ENCODE measurements around the gene SAMHD1. TPM values are rescaled to one million over a fixed set of nuclear protein-coding genes. Genes with fewer than 3 reads are reported as not detected.
A peak's percentile ranks its signal among the peaks of the same experiment; 100 is the strongest.
"Not testable (repeated sequence)": the region's sequence is repeated elsewhere in the genome, so short reads cannot be mapped to it uniquely, and the experiment has no call there.

Gene SAMHD1
- total RNA-seq, 2 donors from 2014 or later, result 275 to 286 TPM

DNA sequence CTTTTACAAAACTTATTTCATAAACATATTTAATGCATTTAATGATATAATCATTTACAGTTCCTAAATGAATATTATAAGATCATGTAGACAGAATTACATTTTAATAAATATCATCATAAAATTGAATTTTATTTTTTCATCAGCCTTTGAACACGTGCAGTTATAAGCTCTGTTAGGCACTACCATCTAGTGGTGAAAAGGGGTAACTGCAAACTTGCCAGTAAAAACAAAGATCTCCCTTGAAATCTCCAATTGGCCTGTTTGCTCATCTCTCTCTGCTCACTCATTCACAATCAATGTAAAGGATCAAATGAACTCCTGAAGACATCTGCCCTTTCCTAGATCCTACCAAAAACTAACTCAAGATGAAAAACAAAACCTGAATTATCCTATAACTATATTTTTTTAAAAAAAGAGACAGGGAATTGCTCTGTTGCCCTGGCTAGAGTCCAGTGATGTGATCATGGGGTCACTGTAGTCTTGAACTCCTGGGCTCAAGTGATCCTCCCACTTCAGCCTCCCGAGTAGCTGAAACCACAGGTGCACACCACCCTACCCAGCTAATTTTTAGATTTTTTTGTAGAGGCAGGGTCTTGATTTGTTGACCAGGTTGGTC lies 31.7 kb downstream of the SAMHD1 start:
- ATAC-seq (peak; percentile 86), DNase-seq (peak in 1 of 3 donors; percentile 16)
- Mint-ChIP-seq H3K4me3 (peak overlapping the region; percentile 41), H3K27ac (no peak overlapping the region), H3K27me3 (no peaks in the 10 kb centered on the region), H3K4me1 (peaks cover 8% of the 10 kb centered on the region), H3K36me3 (ENCODE audit: low read depth) (peaks cover 2% of the 10 kb centered on the region)
- no peaks in the 10 kb centered on the region for H3K9me3 ChIP-seq (ENCODE audit: control insufficient read depth, low read length, poor library complexity, severe bottlenecking)

DNA sequence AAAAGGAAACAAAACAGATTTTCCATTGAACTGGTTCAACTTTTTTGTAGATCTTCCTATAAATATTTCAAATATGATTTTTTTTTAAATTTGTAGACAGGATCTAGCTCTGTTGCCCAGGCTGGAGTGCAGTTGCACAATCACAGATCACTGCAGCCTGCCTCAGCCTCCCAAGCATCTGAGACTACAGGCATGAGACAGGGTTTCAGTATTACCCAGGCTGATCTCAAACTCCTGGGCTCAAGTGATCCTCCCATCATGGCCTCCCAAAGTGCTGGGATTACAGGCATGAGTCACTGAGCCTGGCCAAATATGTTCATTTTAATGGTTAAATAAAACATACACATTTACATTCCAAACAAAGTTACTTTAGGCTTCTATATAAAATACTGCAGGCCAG lies 33.6 kb downstream of the SAMHD1 start:
- H3K9me3 ChIP-seq (ENCODE audit: control insufficient read depth, low read length, poor library complexity, severe bottlenecking), result no peaks in the 10 kb centered on the region
- no peak for DNase-seq
- ATAC-seq, result no peak
- Mint-ChIP-seq H3K4me1 (peaks cover 2% of the 10 kb centered on the region), H3K27ac (no peak overlapping the region), H3K27me3 (no peaks in the 10 kb centered on the region), H3K36me3 (ENCODE audit: low read depth) (no peaks in the 10 kb centered on the region), H3K4me3 (no peak overlapping the region)

DNA sequence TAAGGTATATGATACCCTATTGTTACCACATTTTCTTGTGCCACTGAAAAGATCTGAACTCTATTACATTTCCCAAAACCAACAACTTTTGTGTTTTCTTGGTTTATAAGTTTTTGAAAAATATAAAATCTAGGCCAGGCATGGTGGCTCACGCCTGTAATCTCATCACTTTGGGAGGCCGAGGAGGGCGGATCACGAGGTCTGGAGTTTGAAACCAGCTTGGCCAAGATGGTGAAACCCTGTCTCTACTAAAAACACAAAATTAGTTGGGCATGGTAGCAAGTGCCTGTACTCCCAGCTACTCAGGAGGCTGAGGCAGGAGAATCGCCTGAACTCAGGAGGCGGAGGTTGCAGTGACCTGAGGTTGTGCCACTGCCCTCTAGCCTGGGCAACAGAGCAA lies 34.3 kb downstream of the SAMHD1 start:
- Mint-ChIP-seq H3K27ac (peak overlapping the region; percentile 11), H3K4me3 (no peak overlapping the region), H3K27me3 (no peaks in the 10 kb centered on the region), H3K36me3 (ENCODE audit: low read depth) (peaks cover 2% of the 10 kb centered on the region), H3K4me1 (peaks cover 2% of the 10 kb centered on the region)
- DNase-seq, result no peak
- no peak for ATAC-seq
- no peaks in the 10 kb centered on the region for H3K9me3 ChIP-seq (ENCODE audit: control insufficient read depth, low read length, poor library complexity, severe bottlenecking)

DNA sequence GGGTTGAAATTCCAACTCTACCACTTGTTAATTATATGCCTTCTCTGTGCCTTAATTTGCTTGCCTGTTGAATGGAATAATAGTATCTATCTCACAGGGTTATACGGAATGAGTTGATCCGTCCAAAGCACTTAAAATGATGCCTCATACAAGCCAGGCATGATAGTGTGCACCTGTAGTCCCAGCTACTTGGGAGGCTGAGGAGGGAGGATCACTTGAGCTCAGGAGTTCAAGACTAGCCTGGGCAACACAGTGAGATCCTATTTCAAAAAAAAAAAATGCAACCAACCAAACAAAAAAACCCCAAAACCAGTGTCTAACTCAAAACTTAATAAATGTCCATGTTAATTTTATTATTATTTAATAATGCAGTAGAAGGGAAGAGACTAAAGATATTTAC lies 35.3 kb downstream of the SAMHD1 start:
- H3K9me3 ChIP-seq (ENCODE audit: control insufficient read depth, low read length, poor library complexity, severe bottlenecking), result no peaks in the 10 kb centered on the region
- H3K4me1 Mint-ChIP-seq, result peaks cover 2% of the 10 kb centered on the region
- H3K27me3 Mint-ChIP-seq, result no peaks in the 10 kb centered on the region
- H3K27ac Mint-ChIP-seq, result peak overlapping the region; percentile 11
- ATAC-seq (no peak), DNase-seq (no peak)
- no peak overlapping the region for H3K4me3 Mint-ChIP-seq
- peaks cover 4% of the 10 kb centered on the region for H3K36me3 Mint-ChIP-seq (ENCODE audit: low read depth)

DNA sequence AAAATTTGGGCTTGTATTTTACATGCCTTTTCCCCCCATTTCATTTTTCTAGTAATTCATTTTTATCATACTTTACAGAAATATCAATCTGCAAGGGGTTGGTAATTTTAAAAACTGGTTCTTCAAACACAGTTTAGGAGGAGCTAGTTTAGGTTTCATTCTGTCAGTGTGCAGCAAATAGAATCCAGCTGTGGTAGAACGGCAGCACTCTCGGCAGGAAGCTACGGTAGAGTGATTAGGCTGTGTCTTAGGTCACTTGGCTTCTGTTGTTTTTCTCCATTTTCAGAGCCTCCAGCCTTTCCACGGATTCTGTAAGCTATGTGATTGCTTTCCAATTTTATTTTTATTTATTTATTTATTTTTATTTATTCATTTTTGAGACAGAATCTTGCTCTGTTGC lies 42.9 kb downstream of the SAMHD1 start:
- no peaks in the 10 kb centered on the region for H3K27me3 Mint-ChIP-seq
- peaks cover 4% of the 10 kb centered on the region for H3K36me3 Mint-ChIP-seq (ENCODE audit: low read depth)
- no peak overlapping the region for H3K4me3 Mint-ChIP-seq
- H3K4me1 Mint-ChIP-seq, result peaks cover 2% of the 10 kb centered on the region
- no peak for DNase-seq
- H3K9me3 ChIP-seq (ENCODE audit: control insufficient read depth, low read length, poor library complexity, severe bottlenecking), result no peaks in the 10 kb centered on the region
- H3K27ac Mint-ChIP-seq, result no peak overlapping the region
- no peak for ATAC-seq

DNA sequence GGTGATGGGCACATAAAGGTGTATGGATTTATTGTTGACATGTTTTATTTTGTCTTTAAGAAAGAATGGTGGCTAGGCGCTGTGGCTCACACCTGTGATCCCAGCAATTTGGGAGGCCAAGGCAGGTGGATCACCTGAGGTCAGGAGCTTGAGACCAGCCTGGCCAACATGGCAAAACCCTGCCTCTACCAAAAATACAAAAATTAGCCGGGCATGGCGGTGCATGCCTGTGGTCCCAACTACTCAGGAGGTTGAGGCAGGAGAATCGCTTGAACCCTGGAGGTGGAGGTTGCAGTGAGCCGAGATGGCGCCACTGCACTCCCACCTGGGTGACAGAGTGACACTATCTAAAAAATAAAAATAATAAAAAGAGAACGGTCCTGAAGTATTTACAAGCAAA lies 45.4 kb downstream of the SAMHD1 start:
- not testable (repeated sequence) for DNase-seq; H3K27me3 Mint-ChIP-seq; ATAC-seq; H3K4me3 Mint-ChIP-seq; H3K4me1 Mint-ChIP-seq; H3K9me3 ChIP-seq (ENCODE audit: control insufficient read depth, low read length, poor library complexity, severe bottlenecking); H3K27ac Mint-ChIP-seq; H3K36me3 Mint-ChIP-seq (ENCODE audit: low read depth)

DNA sequence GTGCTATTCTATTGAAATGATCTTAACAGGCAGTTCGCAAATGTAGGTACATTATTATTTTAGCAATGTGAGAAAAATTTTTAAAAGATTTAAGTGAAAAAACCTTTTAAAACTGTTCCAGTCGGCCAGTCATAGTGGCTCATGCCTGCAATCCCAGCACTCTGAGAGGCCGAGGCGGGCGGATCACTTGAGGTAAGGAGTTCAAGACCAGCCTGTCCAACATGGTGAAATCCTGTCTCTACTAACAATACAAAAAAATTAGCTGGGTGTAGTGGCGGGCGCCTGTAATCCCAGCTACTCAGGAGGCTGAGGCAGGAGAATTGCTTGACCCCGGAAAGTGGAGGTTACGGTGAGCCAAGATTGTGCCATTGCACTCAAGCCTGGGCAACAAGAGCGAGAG lies 45.9 kb downstream of the SAMHD1 start:
- H3K4me3 Mint-ChIP-seq; H3K27me3 Mint-ChIP-seq; H3K9me3 ChIP-seq (ENCODE audit: control insufficient read depth, low read length, poor library complexity, severe bottlenecking); ATAC-seq; H3K4me1 Mint-ChIP-seq; H3K36me3 Mint-ChIP-seq (ENCODE audit: low read depth); DNase-seq: not testable (repeated sequence)
- H3K27ac Mint-ChIP-seq, result peak overlapping the region; percentile 63

DNA sequence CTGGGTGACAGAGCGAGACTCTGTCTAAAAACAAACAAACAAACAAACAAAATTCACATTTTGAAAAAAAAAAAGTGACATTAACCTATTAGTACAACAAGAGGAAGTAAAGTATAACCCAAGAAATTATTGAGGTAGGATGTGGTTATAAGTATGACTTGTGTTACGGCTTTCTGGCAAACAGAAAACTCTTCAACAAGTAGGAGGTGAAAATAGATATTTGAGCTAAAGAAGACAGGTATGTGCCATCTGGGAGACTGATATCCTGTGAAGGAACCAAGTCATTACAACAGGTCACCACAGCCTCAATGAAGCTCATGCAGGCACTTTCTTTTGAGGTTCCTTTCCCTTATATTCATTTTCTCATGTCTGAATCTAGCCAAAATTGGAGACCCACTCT lies 46.8 kb downstream of the SAMHD1 start:
- no peaks in the 10 kb centered on the region for H3K27me3 Mint-ChIP-seq
- H3K27ac Mint-ChIP-seq, result peak overlapping the region; percentile 63
- no peaks in the 10 kb centered on the region for H3K9me3 ChIP-seq (ENCODE audit: control insufficient read depth, low read length, poor library complexity, severe bottlenecking)
- H3K4me3 Mint-ChIP-seq, result no peak overlapping the region
- no peak for DNase-seq
- peaks cover 7% of the 10 kb centered on the region for H3K36me3 Mint-ChIP-seq (ENCODE audit: low read depth)
- H3K4me1 Mint-ChIP-seq, result peaks cover 8% of the 10 kb centered on the region
- ATAC-seq, result no peak

DNA sequence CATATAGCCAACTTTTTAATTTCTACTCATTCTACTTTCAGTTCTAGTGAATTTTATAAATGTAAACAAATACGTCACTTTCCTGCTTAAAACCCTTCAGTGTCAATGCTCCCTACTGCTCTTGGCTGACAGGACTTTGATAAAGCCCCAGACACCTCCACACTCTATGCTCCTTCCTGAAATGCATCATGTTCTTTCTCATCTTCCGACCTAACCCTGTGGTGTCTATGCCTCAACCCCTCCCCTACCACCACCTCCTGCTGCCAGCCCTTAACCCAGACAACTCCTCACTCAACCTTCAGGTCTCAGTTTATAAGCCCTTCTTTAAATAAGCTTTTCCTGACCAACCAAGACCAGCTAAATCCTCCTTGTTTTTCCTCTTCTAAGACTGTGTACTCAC lies 56.5 kb downstream of the SAMHD1 start:
- Mint-ChIP-seq H3K27ac (peak overlapping the region; percentile 75), H3K36me3 (ENCODE audit: low read depth) (peaks cover 16% of the 10 kb centered on the region), H3K4me1 (peaks cover 22% of the 10 kb centered on the region), H3K4me3 (no peak overlapping the region), H3K27me3 (no peaks in the 10 kb centered on the region)
- no peaks in the 10 kb centered on the region for H3K9me3 ChIP-seq (ENCODE audit: control insufficient read depth, low read length, poor library complexity, severe bottlenecking)
- DNase-seq (no peak), ATAC-seq (no peak)

DNA sequence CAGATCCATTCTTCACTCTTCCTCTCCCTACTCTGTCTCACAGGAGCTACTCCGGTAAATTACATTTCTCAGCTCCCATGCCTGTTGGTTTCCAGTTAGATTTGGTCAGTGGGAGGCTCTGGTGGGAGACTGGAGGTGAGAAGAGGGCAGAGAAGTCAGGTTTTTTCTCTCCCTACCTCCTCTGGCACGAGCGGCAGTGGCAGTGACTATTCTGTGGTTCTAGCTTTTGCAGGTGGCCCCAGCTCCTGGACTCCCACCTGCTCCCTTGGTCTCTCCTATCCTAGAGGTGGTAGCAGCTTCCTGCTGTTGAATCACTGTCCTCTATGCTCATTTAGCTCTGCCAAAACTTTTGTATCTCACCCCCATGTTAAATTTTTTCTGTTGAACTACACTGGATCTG lies 57.7 kb downstream of the SAMHD1 start:
- Mint-ChIP-seq H3K27ac (no peak overlapping the region), H3K4me1 (peaks cover 19% of the 10 kb centered on the region), H3K4me3 (no peak overlapping the region), H3K27me3 (no peaks in the 10 kb centered on the region), H3K36me3 (ENCODE audit: low read depth) (peaks cover 13% of the 10 kb centered on the region)
- ATAC-seq (no peak), DNase-seq (no peak)
- no peaks in the 10 kb centered on the region for H3K9me3 ChIP-seq (ENCODE audit: control insufficient read depth, low read length, poor library complexity, severe bottlenecking)

DNA sequence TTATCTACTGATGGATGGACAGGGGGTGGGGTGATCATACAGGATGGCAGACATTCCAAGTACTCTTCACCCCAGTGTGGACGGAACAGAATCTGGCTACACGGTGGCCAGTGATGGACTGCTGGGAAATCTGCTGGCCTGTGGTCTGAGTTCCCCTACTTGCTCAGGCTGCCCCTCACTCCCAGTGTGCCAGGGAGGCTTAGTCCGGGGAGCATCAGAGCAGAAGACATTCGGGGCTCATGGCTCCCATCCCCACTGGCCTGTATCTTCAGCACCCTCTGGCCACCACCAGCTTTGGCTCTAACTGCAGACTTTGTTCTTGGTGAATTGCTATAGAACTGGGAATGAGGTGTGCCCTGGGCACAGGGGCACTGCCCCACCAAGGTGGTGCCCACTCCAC lies 60.3 kb downstream of the SAMHD1 start:
- no peak for DNase-seq
- H3K4me1 Mint-ChIP-seq, result peaks cover 24% of the 10 kb centered on the region
- no peak for ATAC-seq
- H3K27me3 Mint-ChIP-seq, result no peaks in the 10 kb centered on the region
- H3K4me3 Mint-ChIP-seq, result no peak overlapping the region
- no peak overlapping the region for H3K27ac Mint-ChIP-seq
- peaks cover 9% of the 10 kb centered on the region for H3K36me3 Mint-ChIP-seq (ENCODE audit: low read depth)
- H3K9me3 ChIP-seq (ENCODE audit: control insufficient read depth, low read length, poor library complexity, severe bottlenecking), result no peaks in the 10 kb centered on the region

DNA sequence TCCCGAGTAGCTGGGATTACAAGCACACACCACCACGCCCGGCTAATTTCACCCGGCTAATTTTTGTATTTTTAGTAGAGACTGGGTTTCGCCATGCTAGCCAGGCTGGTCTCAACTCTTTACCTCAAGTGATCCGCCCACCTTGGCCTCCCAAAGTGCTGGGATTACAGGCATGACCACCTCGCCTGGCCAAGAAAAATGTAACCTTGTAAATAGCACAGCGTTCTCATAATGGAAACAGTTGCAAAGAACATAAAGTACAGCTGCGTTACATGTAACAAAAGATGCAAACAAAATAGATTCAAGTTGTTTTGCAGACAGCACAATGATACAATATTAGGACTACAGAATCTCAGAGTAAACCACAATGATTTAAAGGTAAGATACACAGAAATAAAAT lies 60.9 kb downstream of the SAMHD1 start:
- Mint-ChIP-seq H3K27ac (no peak overlapping the region), H3K27me3 (no peaks in the 10 kb centered on the region), H3K4me1 (peaks cover 27% of the 10 kb centered on the region), H3K36me3 (ENCODE audit: low read depth) (peaks cover 9% of the 10 kb centered on the region), H3K4me3 (no peak overlapping the region)
- DNase-seq, result no peak
- no peak for ATAC-seq
- H3K9me3 ChIP-seq (ENCODE audit: control insufficient read depth, low read length, poor library complexity, severe bottlenecking), result no peaks in the 10 kb centered on the region

DNA sequence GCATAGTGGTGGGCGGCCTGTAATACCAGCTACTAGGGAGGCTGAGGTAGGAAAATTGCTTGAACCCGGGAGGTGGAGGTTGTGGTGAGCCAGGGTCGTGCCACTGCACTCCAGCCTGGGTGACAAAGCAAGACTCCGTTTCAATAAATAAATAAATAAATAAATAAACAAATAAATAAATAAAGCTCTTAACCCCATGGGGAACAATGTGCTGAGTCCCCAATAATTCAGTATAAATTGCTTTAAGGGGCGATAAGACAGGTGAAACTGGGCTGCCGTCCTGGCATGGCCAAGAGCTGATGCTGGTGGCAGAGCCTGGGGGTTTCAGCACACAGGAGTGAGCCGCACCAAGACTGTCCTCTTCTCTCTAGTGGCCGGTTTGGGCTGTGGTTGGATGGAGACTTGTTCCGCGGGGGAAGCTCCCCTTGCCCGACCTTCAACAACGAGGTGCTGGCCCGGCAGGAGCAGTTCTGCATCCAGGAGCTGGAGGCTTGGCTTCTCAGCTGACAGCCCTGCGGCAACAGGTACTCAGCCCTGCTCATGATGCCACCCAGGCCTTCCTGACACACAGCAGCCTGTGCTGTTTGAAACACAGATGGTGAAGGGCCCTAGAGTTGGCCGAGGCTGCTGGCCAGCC lies 62.5 kb downstream of the SAMHD1 start:
- peaks cover 3% of the 10 kb centered on the region for H3K36me3 Mint-ChIP-seq (ENCODE audit: low read depth)
- no peak overlapping the region for H3K27ac Mint-ChIP-seq
- DNase-seq (no peak), ATAC-seq (no peak)
- H3K27me3 Mint-ChIP-seq, result no peaks in the 10 kb centered on the region
- no peak overlapping the region for H3K4me3 Mint-ChIP-seq
- no peaks in the 10 kb centered on the region for H3K9me3 ChIP-seq (ENCODE audit: control insufficient read depth, low read length, poor library complexity, severe bottlenecking)
- H3K4me1 Mint-ChIP-seq, result peaks cover 20% of the 10 kb centered on the region

DNA sequence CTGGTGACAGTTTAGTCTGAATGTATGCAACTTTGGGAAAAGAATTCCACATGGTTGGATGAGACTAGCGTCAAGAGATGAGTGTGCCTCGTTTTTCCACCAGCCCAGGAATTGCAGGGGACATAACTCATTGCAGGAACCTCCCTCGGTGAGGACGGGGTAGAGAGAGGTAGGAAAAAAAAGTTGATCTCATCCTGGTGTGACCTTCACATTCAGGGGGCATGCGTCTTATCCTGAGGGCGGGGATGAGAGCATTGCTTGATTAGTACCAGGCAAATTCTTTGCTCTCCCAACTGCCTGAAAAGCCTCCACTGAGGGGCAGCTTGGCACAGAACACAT lies 63.8 kb downstream of the SAMHD1 start:
- H3K9me3 ChIP-seq (ENCODE audit: control insufficient read depth, low read length, poor library complexity, severe bottlenecking), result no peaks in the 10 kb centered on the region
- Mint-ChIP-seq H3K4me3 (no peak overlapping the region), H3K27ac (peak overlapping the region; percentile 60), H3K4me1 (peaks cover 22% of the 10 kb centered on the region), H3K27me3 (no peaks in the 10 kb centered on the region), H3K36me3 (ENCODE audit: low read depth) (peaks cover 3% of the 10 kb centered on the region)
- no peak for DNase-seq
- no peak for ATAC-seq

All from T-helper 17 cell (primary cell).